ELR (cell line): ENCODE results near the gene CD48.
"Not testable (repeated sequence)": the region's sequence is repeated elsewhere in the genome, so short reads cannot be mapped to it uniquely, and the experiment has no call there.

Source experiments
- DNase-seq: peaks from one replicate; pipeline ENCODE4 v3.0.0-alpha.2; 2015; ENCODE audit warnings: low read depth

The CD48 gene

GRCh38 chr1:160741612-160742348, 30.2 kb upstream of the CD48 start:
- no peak for DNase-seq

- DNase-seq = no peak
Measured at GRCh38 chr1:160741092-160741501, 29.5 kb upstream of the CD48 start.

- no peak for DNase-seq
Measured at GRCh38 chr1:160740133-160740688, 28.6 kb upstream of the CD48 start.

GRCh38 chr1:160739098-160739511, 27.5 kb upstream of the CD48 start, which contains the start of gene SLAMF7:
Gene SLAMF7, plus strand, starts transcription at chr1:160739247. Its CDS starts 55 bp downstream, at chr1:160739302.
- DNase-seq = peak; percentile 28

GRCh38 chr1:160738271-160738670, 26.6 kb upstream of the CD48 start:
- no peak for DNase-seq

- no peak for DNase-seq
Measured at GRCh38 chr1:160734301-160734700, 22.7 kb upstream of the CD48 start.

GRCh38 chr1:160733898-160734297, 22.3 kb upstream of the CD48 start:
- DNase-seq = no peak

- DNase-seq = no peak
Measured at GRCh38 chr1:160731990-160732389, 20.4 kb upstream of the CD48 start.

GRCh38 chr1:160731564-160731963, 19.9 kb upstream of the CD48 start:
- DNase-seq = not testable (repeated sequence)

- no peak for DNase-seq
Measured at GRCh38 chr1:160727316-160727640, 15.7 kb upstream of the CD48 start.

GRCh38 chr1:160726498-160727315, 15.1 kb upstream of the CD48 start:
- DNase-seq = peak; percentile 70

- peak; percentile 33 for DNase-seq
Measured at GRCh38 chr1:160726114-160726497, 14.5 kb upstream of the CD48 start.

- no peak for DNase-seq
Measured at GRCh38 chr1:160724465-160725242, 13.0 kb upstream of the CD48 start.

GRCh38 chr1:160723332-160723731, 11.7 kb upstream of the CD48 start:
- no peak for DNase-seq

GRCh38 chr1:160722726-160723125, 11.1 kb upstream of the CD48 start:
- DNase-seq = no peak

GRCh38 chr1:160721473-160721872, 9.9 kb upstream of the CD48 start:
- no peak for DNase-seq

- DNase-seq = no peak
Measured at GRCh38 chr1:160720356-160721085, 8.9 kb upstream of the CD48 start.

- DNase-seq = no peak
Measured at GRCh38 chr1:160718210-160718609, 6.6 kb upstream of the CD48 start.

GRCh38 chr1:160717306-160717705, 5.7 kb upstream of the CD48 start:
- no peak for DNase-seq

GRCh38 chr1:160716013-160716412, 4.4 kb upstream of the CD48 start:
- DNase-seq = no peak

GRCh38 chr1:160714034-160714648, 2.5 kb upstream of the CD48 start:
- DNase-seq = not testable (repeated sequence)
